Testis (tissue), 2 donors: ENCODE data around the gene ZDHHC17.

ENCODE experiments used
- CTCF ChIP-seq, 3 experiments: fragments of 450-650 bp in 2 of 3; fragments of 200-600 bp in 1 of 3; sonication (generic) in 1 of 3; IDR thresholded peaks; one replicate each; pipeline ENCODE4 v1.5.1; 2016 to 2019; ENCODE audit warnings: antibody characterized with exemption in 3 of 3, mild to moderate bottlenecking in 2 of 3, moderate library complexity in 1 of 3
- POLR2A ChIP-seq: fragments of 450-650 bp; IDR thresholded peaks from one replicate; pipeline ENCODE4 v1.6.1; 2017; ENCODE audit warnings: antibody characterized with exemption, mild to moderate bottlenecking, moderate library complexity

- TF ChIP-seq CTCF (IDR thresholded peaks at IDR 0.05): no peak
- no peak for TF ChIP-seq POLR2A
Measured at GRCh38 chr12:76863005-76863670, 99.2 kb downstream of the ZDHHC17 start.
